ENCODE measurements around the gene GAREM2. TPM values are rescaled to one million over a fixed set of nuclear protein-coding genes. Genes with fewer than 3 reads are reported as not detected.

The GAREM2 gene
- total RNA-seq, 4 donors from 2014 or later, result 0.25 to 1.8 (median 0.74) TPM

GRCh38 chr2:26196683-26197418 lies 24.0 kb downstream of the GAREM2 start:
- TF ChIP-seq POLR2A (IDR thresholded peaks at IDR 0.05) (no peak), CTCF (IDR thresholded peaks at IDR 0.05 in 4 of 5, conservative IDR thresholded peaks at IDR 0.05 in 1 of 5) (no peak)
- H3K4me1 ChIP-seq, result peaks cover 4 to 13% of the 10 kb centered on the region in 2 donors
- DNase-seq (no peak), ATAC-seq (no peak)
- no peaks in the 10 kb centered on the region for H3K9me3 ChIP-seq
- intact Hi-C loops (cut with DNase I; ENCODE audit: low total_unique reads), result no loop called here
- H3K36me3 ChIP-seq, result peaks cover 5 to 99% of the 10 kb centered on the region in 2 donors
- no peak overlapping the region for H3K4me3 ChIP-seq
- H3K27me3 ChIP-seq, result no peaks in the 10 kb centered on the region
- H3K27ac ChIP-seq, result no peak overlapping the region
- in situ Hi-C loops (cut with MboI; ENCODE audit: low sequenced_read_pairs in 4 of 4), result no loop called here

- no peak overlapping the region for H3K27ac ChIP-seq
- H3K4me1 ChIP-seq, result peaks cover 4 to 13% of the 10 kb centered on the region in 2 donors
- in situ Hi-C loops (cut with MboI; ENCODE audit: low sequenced_read_pairs in 4 of 4), result no loop called here
- H3K36me3 ChIP-seq, result peaks cover 5 to 98% of the 10 kb centered on the region in 2 donors
- TF ChIP-seq POLR2A (IDR thresholded peaks at IDR 0.05), result no peak
- TF ChIP-seq CTCF (IDR thresholded peaks at IDR 0.05 in 4 of 5, conservative IDR thresholded peaks at IDR 0.05 in 1 of 5), result no peak
- no peak overlapping the region for H3K4me3 ChIP-seq
- H3K9me3 ChIP-seq, result no peaks in the 10 kb centered on the region
- DNase-seq (no peak), ATAC-seq (no peak)
- no peaks in the 10 kb centered on the region for H3K27me3 ChIP-seq
- intact Hi-C loops (cut with DNase I; ENCODE audit: low total_unique reads), result no loop called here
Observed at GRCh38 chr2:26197516-26197915, 24.6 kb downstream of the GAREM2 start.

GRCh38 chr2:26202981-26203490 lies 30.1 kb downstream of the GAREM2 start:
- Histone ChIP-seq H3K36me3 (peaks cover 10 to 97% of the 10 kb centered on the region in 2 donors), H3K4me3 (no peak overlapping the region), H3K27ac (no peak overlapping the region), H3K9me3 (no peaks in the 10 kb centered on the region), H3K4me1 (no peaks in the 10 kb centered on the region), H3K27me3 (no peaks in the 10 kb centered on the region)
- in situ Hi-C loops (cut with MboI; ENCODE audit: low sequenced_read_pairs in 4 of 4), result no loop called here
- intact Hi-C loops (cut with DNase I; ENCODE audit: low total_unique reads), result no loop called here
- DNase-seq (no peak), ATAC-seq (no peak)
- TF ChIP-seq CTCF (IDR thresholded peaks at IDR 0.05 in 4 of 5, conservative IDR thresholded peaks at IDR 0.05 in 1 of 5) (no peak), POLR2A (IDR thresholded peaks at IDR 0.05) (no peak)

- H3K4me3 ChIP-seq, result no peak overlapping the region
- H3K9me3 ChIP-seq, result no peaks in the 10 kb centered on the region
- ATAC-seq (no peak), DNase-seq (no peak)
- TF ChIP-seq POLR2A (IDR thresholded peaks at IDR 0.05), result no peak
- TF ChIP-seq CTCF (IDR thresholded peaks at IDR 0.05 in 4 of 5, conservative IDR thresholded peaks at IDR 0.05 in 1 of 5), result no peak
- intact Hi-C loops (cut with DNase I; ENCODE audit: low total_unique reads) (no loop called here), in situ Hi-C loops (cut with MboI; ENCODE audit: low sequenced_read_pairs in 4 of 4) (no loop called here)
- no peak overlapping the region for H3K27ac ChIP-seq
- H3K36me3 ChIP-seq, result peaks cover 10 to 97% of the 10 kb centered on the region in 2 donors
- no peaks in the 10 kb centered on the region for H3K27me3 ChIP-seq
- H3K4me1 ChIP-seq, result no peaks in the 10 kb centered on the region
Observed at GRCh38 chr2:26203906-26204305, 31.0 kb downstream of the GAREM2 start.

Data from gastrocnemius medialis (tissue), 4 donors.